Esophagus muscularis mucosa (tissue), 4 donors: Measurements from ENCODE around the gene USP35. TPM values are rescaled to one million over a fixed set of nuclear protein-coding genes. Genes with fewer than 3 reads are reported as not detected.

Source experiments
- DNase-seq: peaks from one replicate; pipeline ENCODE4 v3.0.0-alpha.2; 2017; ENCODE audit errors: extremely low spot score
- H3K27ac ChIP-seq, 4 donors: fragments of 200-600 bp; sonication (generic); replicated peaks in 1 of 4; 1 replicate in 3 of 4; 2 replicates in 1 of 4; pipeline ENCODE4 v1.5.1; 2016 to 2019; ENCODE audit warnings: mild to moderate bottlenecking in 1 of 4
- H3K27me3 ChIP-seq, 4 donors: fragments of 200-600 bp; sonication (generic); one replicate each; pipeline versions ENCODE4 v1.5.1 to v1.6.0; 2016 to 2019
- H3K36me3 ChIP-seq, 4 donors: fragments of 200-600 bp; sonication (generic); one replicate each; pipeline ENCODE4 v1.5.1; 2016 to 2019
- H3K4me1 ChIP-seq, 4 donors: fragments of 200-600 bp; sonication (generic); one replicate each; pipeline ENCODE4 v1.5.1; 2016 to 2019
- H3K4me3 ChIP-seq, 4 donors: fragments of 200-600 bp; sonication (generic); 1 replicate in 2 of 4; 2 replicates in 2 of 4; pipeline ENCODE4 v1.5.1; 2016 to 2019; ENCODE audit warnings: mild to moderate bottlenecking in 4 of 4, moderate library complexity in 1 of 4
- H3K9me3 ChIP-seq, 4 donors: fragments of 200-600 bp; sonication (generic); 1 replicate in 3 of 4; 2 replicates in 1 of 4; pipeline ENCODE4 v1.5.1; 2016 to 2019
- EP300 ChIP-seq: sonication (generic); formaldehyde crosslinking; IDR thresholded peaks from one replicate; pipeline ENCODE4 v1.6.1; 2017; ENCODE audit warnings: antibody characterized with exemption
- POLR2A ChIP-seq: fragments of 450-650 bp; IDR thresholded peaks from one replicate; pipeline ENCODE4 v1.6.1; 2017; ENCODE audit warnings: antibody characterized with exemption, moderate library complexity, mild to moderate bottlenecking, low read depth
- POLR2AphosphoS5 ChIP-seq, 2 donors: sonication (generic); formaldehyde crosslinking; IDR thresholded peaks; one replicate each; pipeline ENCODE4 v1.6.1; 2017; ENCODE audit warnings: antibody characterized with exemption in 2 of 2
- WGBS: methylation state at CpG from one replicate; pipeline ENCODE4 v1.1.5; 2018; 5-methylcytosine and 5-hydroxymethylcytosine counted together
- intact Hi-C: fragments of 100-400 bp; cut with DNase I; formaldehyde crosslinking; loops from one replicate; pipeline ENCODE4 v1.15.1; 2023
- total RNA-seq, 4 donors: library from RNA; depleted of rRNA; stranded (reverse); fragments of >200 nt; gene quantifications; one replicate each; pipeline versions ENCODE4 v1.1.0 to v1.2.1, GENCODE V29; 2016
- TF ChIP-seq, protein P1 (sequence below), 3 experiments: fragments of 200-600 bp in 2 of 3; fragments of 450-650 bp in 1 of 3; sonication (generic) in 2 of 3; IDR thresholded peaks; one replicate each; pipeline ENCODE4 v1.5.1; 2017 to 2019; ENCODE audit warnings: antibody characterized with exemption in 3 of 3, mild to moderate bottlenecking in 2 of 3, moderate library complexity in 1 of 3

The USP35 gene
- total RNA-seq, 4 donors from 2014 or later: 5.8 to 15.4 (median 11.3) TPM

DNA sequence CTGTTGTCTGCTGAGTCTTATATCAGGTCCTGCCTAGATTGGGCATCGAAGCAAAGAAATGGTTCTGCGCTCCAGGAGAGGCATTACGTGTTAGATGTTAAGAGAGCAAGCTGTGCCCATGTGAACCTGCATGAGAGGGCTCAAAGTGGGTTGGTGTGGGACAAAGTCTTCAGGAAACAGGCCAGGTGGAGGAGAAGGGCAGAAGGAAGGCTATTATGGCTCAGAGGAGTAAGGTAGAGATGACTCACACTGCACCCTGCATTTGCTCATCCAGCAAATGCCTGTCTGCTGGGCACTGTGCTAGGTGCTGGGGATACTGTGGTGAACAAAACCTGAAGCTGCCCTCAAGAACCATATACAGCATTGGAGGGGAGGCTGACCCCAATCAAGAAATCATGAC, 5.8 kb downstream of the USP35 start:
- intact Hi-C loops: no loop called here
- no peak overlapping the region for H3K4me3 ChIP-seq
- no peaks in the 10 kb centered on the region for H3K27me3 ChIP-seq
- peaks cover 6 to 51% (median 31%) of the 10 kb centered on the region in 4 donors for H3K4me1 ChIP-seq
- H3K27ac ChIP-seq: no peak overlapping the region
- TF ChIP-seq POLR2AphosphoS5 (IDR thresholded peaks at IDR 0.05) (no peak), EP300 (no peak), POLR2A (no peak)
- TF ChIP-seq, protein P1, sequence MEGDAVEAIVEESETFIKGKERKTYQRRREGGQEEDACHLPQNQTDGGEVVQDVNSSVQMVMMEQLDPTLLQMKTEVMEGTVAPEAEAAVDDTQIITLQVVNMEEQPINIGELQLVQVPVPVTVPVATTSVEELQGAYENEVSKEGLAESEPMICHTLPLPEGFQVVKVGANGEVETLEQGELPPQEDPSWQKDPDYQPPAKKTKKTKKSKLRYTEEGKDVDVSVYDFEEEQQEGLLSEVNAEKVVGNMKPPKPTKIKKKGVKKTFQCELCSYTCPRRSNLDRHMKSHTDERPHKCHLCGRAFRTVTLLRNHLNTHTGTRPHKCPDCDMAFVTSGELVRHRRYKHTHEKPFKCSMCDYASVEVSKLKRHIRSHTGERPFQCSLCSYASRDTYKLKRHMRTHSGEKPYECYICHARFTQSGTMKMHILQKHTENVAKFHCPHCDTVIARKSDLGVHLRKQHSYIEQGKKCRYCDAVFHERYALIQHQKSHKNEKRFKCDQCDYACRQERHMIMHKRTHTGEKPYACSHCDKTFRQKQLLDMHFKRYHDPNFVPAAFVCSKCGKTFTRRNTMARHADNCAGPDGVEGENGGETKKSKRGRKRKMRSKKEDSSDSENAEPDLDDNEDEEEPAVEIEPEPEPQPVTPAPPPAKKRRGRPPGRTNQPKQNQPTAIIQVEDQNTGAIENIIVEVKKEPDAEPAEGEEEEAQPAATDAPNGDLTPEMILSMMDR (IDR thresholded peaks at IDR 0.05): no peak
- no peaks in the 10 kb centered on the region for H3K9me3 ChIP-seq
- H3K36me3 ChIP-seq: peaks cover 7 to 32% (median 26%) of the 10 kb centered on the region in 4 donors
- 100% methylated on average over 3 of the region's 3 CpGs for WGBS
- no peak for DNase-seq

DNA sequence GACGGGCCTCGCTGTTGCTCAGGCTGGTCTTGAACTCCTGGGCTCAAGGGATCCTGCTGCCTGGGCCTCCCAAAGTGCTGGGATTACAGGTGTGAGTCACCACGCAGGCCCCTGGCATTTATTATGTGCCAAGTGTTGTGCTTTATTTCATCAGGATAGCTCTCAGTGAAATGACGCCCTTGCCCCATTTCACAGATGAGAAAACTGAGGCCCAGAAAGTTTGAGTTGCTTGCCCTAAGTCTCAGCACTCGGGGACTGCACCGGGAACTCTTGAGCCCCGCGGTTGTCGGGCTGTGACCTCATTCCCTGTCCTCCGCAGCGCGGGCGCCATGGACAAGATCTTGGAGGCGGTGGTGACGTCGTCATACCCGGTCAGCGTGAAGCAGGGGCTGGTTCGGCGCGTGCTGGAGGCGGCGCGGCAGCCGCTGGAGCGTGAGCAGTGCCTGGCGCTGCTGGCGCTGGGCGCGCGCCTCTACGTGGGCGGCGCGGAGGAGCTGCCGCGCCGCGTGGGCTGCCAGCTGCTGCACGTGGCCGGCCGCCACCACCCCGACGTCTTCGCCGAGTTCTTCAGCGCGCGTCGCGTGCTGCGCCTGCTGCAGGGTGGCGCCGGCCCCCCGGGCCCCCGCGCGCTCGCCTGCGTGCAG, 7.3 kb downstream of the USP35 start:
- Histone ChIP-seq H3K4me1 (peaks cover 0 to 35% (median 16%) of the 10 kb centered on the region in 4 donors), H3K36me3 (peaks cover 13 to 47% (median 40%) of the 10 kb centered on the region in 4 donors), H3K27me3 (no peaks in the 10 kb centered on the region), H3K9me3 (no peaks in the 10 kb centered on the region), H3K4me3 (no peak overlapping the region), H3K27ac (no peak overlapping the region)
- 80% methylated on average over 7 of the region's 60 CpGs for WGBS
- DNase-seq: no peak
- TF ChIP-seq POLR2AphosphoS5 (IDR thresholded peaks at IDR 0.05): no peak
- TF ChIP-seq POLR2A: no peak
- TF ChIP-seq, protein P1 (IDR thresholded peaks at IDR 0.05): no peak
- TF ChIP-seq EP300: no peak
- intact Hi-C loops: no loop called here

DNA sequence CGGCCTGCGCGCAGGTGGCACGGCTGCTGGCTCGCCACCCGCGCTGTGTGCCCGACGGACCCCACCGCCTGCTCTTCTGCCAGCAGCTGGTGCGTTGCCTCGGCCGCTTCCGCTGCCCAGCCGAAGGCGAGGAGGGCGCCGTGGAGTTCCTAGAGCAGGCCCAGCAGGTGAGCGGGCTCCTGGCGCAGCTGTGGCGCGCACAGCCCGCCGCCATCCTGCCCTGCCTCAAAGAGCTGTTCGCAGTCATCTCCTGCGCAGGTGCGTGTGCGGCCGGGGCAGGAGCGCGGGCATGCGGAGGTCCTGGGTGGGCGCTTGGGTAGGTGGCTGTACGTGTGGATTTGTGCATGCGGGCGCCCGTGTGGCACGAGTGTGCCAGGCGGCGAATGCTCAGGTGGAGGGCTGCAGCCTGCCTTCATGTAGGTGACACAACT, 8.0 kb downstream of the USP35 start:
- Histone ChIP-seq H3K27ac (no peak overlapping the region), H3K27me3 (no peaks in the 10 kb centered on the region), H3K9me3 (no peaks in the 10 kb centered on the region), H3K4me3 (no peak overlapping the region), H3K4me1 (peaks cover 0 to 31% (median 11%) of the 10 kb centered on the region in 4 donors), H3K36me3 (peaks cover 19 to 53% (median 47%) of the 10 kb centered on the region in 4 donors)
- no peak for DNase-seq
- intact Hi-C loops: no loop called here
- WGBS: 83% methylated on average over 29 of the region's 40 CpGs
- TF ChIP-seq POLR2AphosphoS5 (IDR thresholded peaks at IDR 0.05) (no peak), EP300 (no peak), POLR2A (no peak)
- TF ChIP-seq, protein P1 (IDR thresholded peaks at IDR 0.05): no peak

DNA sequence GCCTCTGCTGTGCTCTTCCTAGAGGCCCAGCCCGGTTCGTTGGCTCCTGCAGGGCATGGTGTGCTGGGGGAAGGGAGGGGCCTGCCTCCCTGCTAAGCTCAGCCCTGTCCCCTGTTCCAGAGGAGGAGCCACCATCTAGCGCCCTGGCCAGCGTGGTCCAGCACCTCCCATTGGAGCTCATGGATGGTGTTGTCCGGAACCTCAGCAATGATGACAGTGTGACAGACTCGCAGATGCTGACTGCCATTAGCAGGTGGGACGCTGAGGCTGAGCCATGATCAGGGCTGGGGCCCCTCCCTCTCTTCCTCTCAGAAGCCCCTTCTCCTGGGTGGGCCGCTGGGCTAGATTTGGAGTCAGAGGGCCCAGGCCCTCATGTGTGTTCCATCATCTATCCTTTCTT, 9.1 kb downstream of the USP35 start:
- intact Hi-C loops: no loop called here
- peaks cover 0 to 21% (median 3%) of the 10 kb centered on the region in 4 donors for H3K4me1 ChIP-seq
- no peaks in the 10 kb centered on the region for H3K9me3 ChIP-seq
- H3K27me3 ChIP-seq: no peaks in the 10 kb centered on the region
- TF ChIP-seq EP300: no peak
- TF ChIP-seq, protein P1 (IDR thresholded peaks at IDR 0.05): no peak
- no peak for TF ChIP-seq POLR2AphosphoS5 (IDR thresholded peaks at IDR 0.05)
- TF ChIP-seq POLR2A: no peak
- peaks cover 19 to 60% (median 53%) of the 10 kb centered on the region in 4 donors for H3K36me3 ChIP-seq
- WGBS: 99% methylated on average over 7 of the region's 8 CpGs
- H3K4me3 ChIP-seq: no peak overlapping the region
- H3K27ac ChIP-seq: no peak overlapping the region
- DNase-seq: no peak
